ENCODE data around the gene AHDC1. TPM values are rescaled to one million over a fixed set of nuclear protein-coding genes. Genes with fewer than 3 reads are reported as not detected.

AHDC1 gene
- total RNA-seq, 1 experiment from 2014 or later, result 20.8 TPM

GRCh38 chr1:27633640-27634176, 29.8 kb upstream of the AHDC1 start:
- BruUV-seq (replicated peaks), result no TSS peak
- intact Hi-C loops (cut with micrococcal nuclease; ENCODE audit: unreplicated experiment), result no loop called here
- no peak overlapping the region for H3K4me3 Mint-ChIP-seq (ENCODE audit: low read depth, unreplicated experiment)
- no peaks in the 10 kb centered on the region for H3K9me3 Mint-ChIP-seq (ENCODE audit: low read depth, unreplicated experiment)
- H3K4me1 Mint-ChIP-seq (ENCODE audit: low read depth, unreplicated experiment), result no peaks in the 10 kb centered on the region
- H3K27me3 Mint-ChIP-seq (ENCODE audit: unreplicated experiment), result peaks cover 88% of the 10 kb centered on the region
- CTCF ChIA-PET, result no interaction called here
- H3K36me3 Mint-ChIP-seq (ENCODE audit: insufficient read depth, unreplicated experiment), result no peaks in the 10 kb centered on the region
- TF ChIP-seq CTCF (IDR thresholded peaks at IDR 0.05; ENCODE audit: unreplicated experiment), result no peak
- no peak for DNase-seq
- H3K27ac Mint-ChIP-seq (ENCODE audit: unreplicated experiment), result no peak overlapping the region

- no peaks in the 10 kb centered on the region for H3K36me3 Mint-ChIP-seq (ENCODE audit: insufficient read depth, unreplicated experiment)
These were observed 29.3 kb upstream of the AHDC1 start for GRCh38 chr1:27633298-27633610.

GRCh38 chr1:27632387-27633297, 28.7 kb upstream of the AHDC1 start:
- CTCF ChIA-PET, result interaction anchor here (0.7 kb wide), 1 partner anchor 15 kb away, joined by 5 read pairs; no protein-coding TSS in a partner anchor
- TF ChIP-seq CTCF (IDR thresholded peaks at IDR 0.05; ENCODE audit: unreplicated experiment), result no peak
- Mint-ChIP-seq H3K36me3 (ENCODE audit: insufficient read depth, unreplicated experiment) (no peaks in the 10 kb centered on the region), H3K27ac (ENCODE audit: unreplicated experiment) (no peak overlapping the region), H3K4me3 (ENCODE audit: low read depth, unreplicated experiment) (no peak overlapping the region), H3K27me3 (ENCODE audit: unreplicated experiment) (peaks cover 83% of the 10 kb centered on the region), H3K9me3 (ENCODE audit: low read depth, unreplicated experiment) (no peaks in the 10 kb centered on the region), H3K4me1 (ENCODE audit: low read depth, unreplicated experiment) (no peaks in the 10 kb centered on the region)
- no peak for DNase-seq
- BruUV-seq (replicated peaks), result no TSS peak
- intact Hi-C loops (cut with micrococcal nuclease; ENCODE audit: unreplicated experiment), result no loop called here

More at GRCh38 chr1:27633298-27633610, 29.3 kb upstream of the AHDC1 start:
- intact Hi-C loops (cut with micrococcal nuclease; ENCODE audit: unreplicated experiment), result no loop called here
- Mint-ChIP-seq H3K4me1 (ENCODE audit: low read depth, unreplicated experiment) (no peaks in the 10 kb centered on the region), H3K9me3 (ENCODE audit: low read depth, unreplicated experiment) (no peaks in the 10 kb centered on the region), H3K4me3 (ENCODE audit: low read depth, unreplicated experiment) (no peak overlapping the region), H3K27me3 (ENCODE audit: unreplicated experiment) (peaks cover 88% of the 10 kb centered on the region), H3K27ac (ENCODE audit: unreplicated experiment) (no peak overlapping the region)
- CTCF ChIA-PET, result no interaction called here
- no peak for TF ChIP-seq CTCF (IDR thresholded peaks at IDR 0.05; ENCODE audit: unreplicated experiment)
- DNase-seq, result no peak
- BruUV-seq (replicated peaks), result no TSS peak

GRCh38 chr1:27630859-27631491, 27.0 kb upstream of the AHDC1 start:
- intact Hi-C loops (cut with micrococcal nuclease; ENCODE audit: unreplicated experiment), result no loop called here
- Mint-ChIP-seq H3K9me3 (ENCODE audit: low read depth, unreplicated experiment) (no peaks in the 10 kb centered on the region), H3K27ac (ENCODE audit: unreplicated experiment) (no peak overlapping the region), H3K27me3 (ENCODE audit: unreplicated experiment) (peaks cover 66% of the 10 kb centered on the region), H3K4me3 (ENCODE audit: low read depth, unreplicated experiment) (no peak overlapping the region), H3K4me1 (ENCODE audit: low read depth, unreplicated experiment) (no peaks in the 10 kb centered on the region), H3K36me3 (ENCODE audit: insufficient read depth, unreplicated experiment) (no peaks in the 10 kb centered on the region)
- DNase-seq, result no peak
- no peak for TF ChIP-seq CTCF (IDR thresholded peaks at IDR 0.05; ENCODE audit: unreplicated experiment)
- no TSS peak for BruUV-seq (replicated peaks)
- CTCF ChIA-PET, result no interaction called here
